Muscle of back (tissue), 10 donors: Measurements from ENCODE around the gene KANK2. TPM values are rescaled to one million over a fixed set of nuclear protein-coding genes. Genes with fewer than 3 reads are reported as not detected.

Experiments
- polyA plus RNA-seq, 10 donors: library from polyadenylated mRNA; unstranded; fragments of 120-200 nt; gene quantifications; one replicate each; pipeline ENCODE4 v1.2.1, GENCODE V29; 2013; ENCODE audit not compliant: insufficient read length in 10 of 10

The KANK2 gene
- polyA plus RNA-seq, 10 donors = 99.0 to 131 (median 106) TPM

Other genes with a start within 250 kb of the KANK2 start
- gene SMARCA4, start 236.5 kb downstream of the KANK2 start, polyA plus RNA-seq = 100 to 1,000 TPM in 3 of 10 donors, 10 to 100 TPM in 7; 78.0 to 110 (median 93.9) TPM
- gene LDLR, start 108.1 kb downstream of the KANK2 start, polyA plus RNA-seq = 10 to 100 TPM; 15.3 to 39.5 (median 20.0) TPM
- 10 to 100 TPM in 8 of 10 donors, 1 to 10 TPM in 2; 6.9 to 19.2 (median 11.4) TPM for gene SPC24, start 41.8 kb downstream of the KANK2 start, polyA plus RNA-seq
- gene ANGPTL8, start 42.1 kb upstream of the KANK2 start, polyA plus RNA-seq = under 1 TPM in 8 of 10 donors, not detected in 2; 0.36 to 0.96 (median 0.53) TPM
- 10 to 100 TPM; 26.3 to 67.9 (median 36.2) TPM for gene DOCK6, start 65.0 kb upstream of the KANK2 start, polyA plus RNA-seq
- under 1 TPM in 1 of 10 donors, not detected in 9; 0.22 TPM for gene TSPAN16, start 98.6 kb upstream of the KANK2 start, polyA plus RNA-seq
- gene RAB3D, start 142.1 kb upstream of the KANK2 start, polyA plus RNA-seq = 10 to 100 TPM in 2 of 10 donors, 1 to 10 TPM in 8; 5.2 to 12.5 (median 6.2) TPM
- gene TMEM205, start 148.7 kb upstream of the KANK2 start, polyA plus RNA-seq = 10 to 100 TPM; 35.7 to 44.1 (median 39.9) TPM
- gene CCDC159, start 149.0 kb upstream of the KANK2 start, polyA plus RNA-seq = 10 to 100 TPM in 4 of 10 donors, 1 to 10 TPM in 6; 4.9 to 13.4 (median 9.0) TPM
- 10 to 100 TPM in 9 of 10 donors, 1 to 10 TPM in 1; 9.4 to 15.6 (median 12.6) TPM for gene PLPPR2, start 157.9 kb upstream of the KANK2 start, polyA plus RNA-seq
- gene SWSAP1, start 177.1 kb upstream of the KANK2 start, polyA plus RNA-seq = 1 to 10 TPM in 7 of 10 donors, under 1 TPM in 3; 0.85 to 2.1 (median 1.4) TPM
- 1 to 10 TPM; 2.6 to 3.9 (median 3.1) TPM for gene EPOR, start 186.8 kb upstream of the KANK2 start, polyA plus RNA-seq
- gene RGL3, start 221.8 kb upstream of the KANK2 start, polyA plus RNA-seq = 1 to 10 TPM in 1 of 10 donors, under 1 TPM in 9; 0.32 to 1.7 (median 0.62) TPM
- gene ODAD3, start 237.6 kb upstream of the KANK2 start, polyA plus RNA-seq = under 1 TPM in 9 of 10 donors, not detected in 1; 0.16 to 0.46 (median 0.26) TPM
- 100 to 1,000 TPM; 136 to 229 (median 180) TPM for gene PRKCSH, start 238.1 kb upstream of the KANK2 start, polyA plus RNA-seq